OCI-LY7 (cell line): Measurements from ENCODE around the gene ELMO1. TPM values are rescaled to one million over a fixed set of nuclear protein-coding genes. Genes with fewer than 3 reads are reported as not detected.

Source experiments
- BruUV-seq: library from RNA; stranded (reverse); fragments of 400-500 nt; replicated peaks from 2 replicates; lab custom pipeline; 2021; lab: Mats Ljungman, UMichigan
- CTCF ChIA-PET: fragments of 300-600 bp; sonication (Branson Sonifier 250); formaldehyde crosslinking; loops from one replicate; lab custom pipeline; 2022; ENCODE audit warnings: antibody characterized with exemption; ENCODE audit not compliant: unreplicated experiment; lab: Charles Lee
- POLR2A ChIA-PET: fragments of 300-600 bp; sonication (Branson Sonifier 250); formaldehyde crosslinking; loops from one replicate; lab custom pipeline; 2022; ENCODE audit warnings: antibody characterized with exemption; lab: Charles Lee
- DNase-seq: peaks from one replicate; pipeline ENCODE4 v3.0.0-alpha.2; 2015; ENCODE audit warnings: low spot score
- H2AFZ ChIP-seq: fragments of 200-600 bp; sonication (generic), shearing (Covaris generic); 2 replicates; pipeline ENCODE4 v1.6.1; 2014; ENCODE audit warnings: mild to moderate bottlenecking, antibody characterized with exemption, low read length, moderate library complexity
- H3K27ac ChIP-seq: fragments of 200-600 bp; sonication (generic); 2 replicates; pipeline ENCODE4 v1.5.1; 2014; ENCODE audit warnings: mixed run types, low read depth, mild to moderate bottlenecking, moderate library complexity, low read length, inconsistent platforms; ENCODE audit not compliant: poor library complexity, severe bottlenecking
- H3K36me3 ChIP-seq: fragments of 200-600 bp; sonication (generic); 2 replicates; pipeline ENCODE4 v1.6.1; 2014; ENCODE audit warnings: mild to moderate bottlenecking, antibody characterized with exemption, low read length, moderate library complexity, mixed read lengths; ENCODE audit not compliant: insufficient read depth
- H3K4me1 ChIP-seq: fragments of 200-600 bp; sonication (generic); 2 replicates; pipeline ENCODE4 v1.5.1; 2014; ENCODE audit warnings: mild to moderate bottlenecking, low read length; ENCODE audit not compliant: insufficient read depth, poor library complexity, severe bottlenecking
- H3K4me2 ChIP-seq: fragments of 200-600 bp; sonication (generic); 2 replicates; pipeline ENCODE4 v1.6.1; 2014; ENCODE audit warnings: mild to moderate bottlenecking, low read length
- H3K4me3 ChIP-seq: fragments of 200-600 bp; sonication (generic); 2 replicates; pipeline ENCODE4 v1.5.1; 2014; ENCODE audit warnings: mild to moderate bottlenecking, low read depth, low read length; ENCODE audit not compliant: poor library complexity, severe bottlenecking
- H3K79me2 ChIP-seq: fragments of 200-600 bp; sonication (generic); 2 replicates; pipeline ENCODE4 v1.6.1; 2016; ENCODE audit warnings: low read depth, mild to moderate bottlenecking, low read length, moderate library complexity, mixed read lengths; ENCODE audit not compliant: insufficient read depth
- H3K9me2 ChIP-seq: fragments of 200-600 bp; sonication (generic); 2 replicates; pipeline ENCODE4 v1.6.1; 2016; ENCODE audit warnings: mild to moderate bottlenecking, low read length, mixed read lengths; ENCODE audit not compliant: insufficient read depth
- H3K9me3 ChIP-seq: fragments of 200-600 bp; sonication (generic); 2 replicates; pipeline ENCODE4 v1.6.1; 2014; ENCODE audit warnings: mild to moderate bottlenecking, mixed run types, low read length, mixed read lengths
- H4K20me1 ChIP-seq: fragments of 200-600 bp; sonication (generic); 2 replicates; pipeline ENCODE4 v1.6.1; 2014; ENCODE audit warnings: mild to moderate bottlenecking, antibody characterized with exemption, low read length, moderate library complexity, mixed read lengths; ENCODE audit not compliant: insufficient read depth
- EZH2phosphoT487 ChIP-seq: fragments of 200-600 bp; sonication (generic); IDR thresholded peaks from 2 replicates; pipeline ENCODE4 v1.6.1; 2018; ENCODE audit warnings: low read depth, borderline replicate concordance, mild to moderate bottlenecking, mixed run types, antibody characterized with exemption, low read length, moderate library complexity, mixed read lengths
- intact Hi-C: fragments of 100-400 bp; cut with micrococcal nuclease; formaldehyde crosslinking; loops from one replicate; pipeline ENCODE4 v1.10.0; 2022; ENCODE audit not compliant: unreplicated experiment
- total RNA-seq, 2 experiments: library from RNA; depleted of rRNA in 1 of 2; stranded (reverse); fragments of >200 nt in 1 of 2; shearing (Covaris generic) in 1 of 2; gene quantifications; 2 replicates each; pipeline ENCODE4 v1.2.3, GENCODE V29; 2014 to 2022
- TF ChIP-seq, protein P1 (sequence below): fragments of 200-600 bp; sonication (generic); conservative IDR thresholded peaks from 2 replicates; pipeline ENCODE4 v1.5.1; 2014; ENCODE audit warnings: mild to moderate bottlenecking, antibody characterized with exemption, low read length, moderate library complexity, mixed read lengths

The ELMO1 gene
- total RNA-seq, 2 experiments from 2014 or later: 101 to 103 TPM

DNA sequence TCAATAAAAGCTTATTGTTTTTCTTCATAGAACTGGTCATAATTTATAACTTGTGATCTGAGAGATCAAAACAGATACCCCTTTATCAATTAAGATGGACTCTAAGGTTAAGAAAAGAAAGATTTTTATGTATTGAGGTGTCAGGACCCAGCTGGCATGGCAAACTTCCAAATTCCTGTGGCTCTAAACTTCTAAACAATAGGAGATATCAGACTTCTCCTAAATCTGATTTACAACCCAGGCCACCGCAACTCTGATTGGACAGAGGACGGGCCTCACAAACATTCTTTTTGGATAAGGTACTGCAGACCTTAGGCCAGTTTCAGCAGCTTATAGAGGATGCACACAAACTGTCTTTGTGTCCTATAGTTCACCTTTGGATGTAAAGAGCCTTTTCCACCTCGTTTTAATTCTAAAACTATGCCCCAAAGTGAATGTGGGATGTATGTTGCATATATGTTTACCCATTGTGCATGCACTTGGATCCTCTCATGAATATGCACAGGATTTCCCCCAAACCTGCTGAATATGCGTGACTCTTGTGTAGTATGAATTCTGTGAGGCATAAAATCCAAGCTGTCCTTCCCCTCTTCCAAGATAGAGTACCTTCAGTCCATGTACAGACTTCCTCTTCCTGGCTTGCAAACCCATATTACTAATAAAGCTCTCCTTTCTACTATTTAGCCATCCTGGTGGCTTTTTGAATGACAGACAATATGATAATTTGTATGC, 69.0 kb downstream of the ELMO1 start:
- Histone ChIP-seq H3K9me2 (no peaks in the 10 kb centered on the region), H3K36me3 (no peaks in the 10 kb centered on the region), H3K79me2 (no peaks in the 10 kb centered on the region), H2AFZ (no peak overlapping the region), H3K4me1 (no peaks in the 10 kb centered on the region), H3K4me3 (no peak overlapping the region), H4K20me1 (no peaks in the 10 kb centered on the region), H3K4me2 (no peak overlapping the region), H3K27ac (no peak overlapping the region), H3K9me3 (peaks cover 15% of the 10 kb centered on the region)
- ChIA-PET POLR2A (interaction anchor here (0.5 to 0.6 kb wide), 2 partner anchors 9 to 1297 kb away, joined by 3 to 4 read pairs; no protein-coding TSS in a partner anchor), CTCF (no interaction called here)
- TF ChIP-seq, protein P1, sequence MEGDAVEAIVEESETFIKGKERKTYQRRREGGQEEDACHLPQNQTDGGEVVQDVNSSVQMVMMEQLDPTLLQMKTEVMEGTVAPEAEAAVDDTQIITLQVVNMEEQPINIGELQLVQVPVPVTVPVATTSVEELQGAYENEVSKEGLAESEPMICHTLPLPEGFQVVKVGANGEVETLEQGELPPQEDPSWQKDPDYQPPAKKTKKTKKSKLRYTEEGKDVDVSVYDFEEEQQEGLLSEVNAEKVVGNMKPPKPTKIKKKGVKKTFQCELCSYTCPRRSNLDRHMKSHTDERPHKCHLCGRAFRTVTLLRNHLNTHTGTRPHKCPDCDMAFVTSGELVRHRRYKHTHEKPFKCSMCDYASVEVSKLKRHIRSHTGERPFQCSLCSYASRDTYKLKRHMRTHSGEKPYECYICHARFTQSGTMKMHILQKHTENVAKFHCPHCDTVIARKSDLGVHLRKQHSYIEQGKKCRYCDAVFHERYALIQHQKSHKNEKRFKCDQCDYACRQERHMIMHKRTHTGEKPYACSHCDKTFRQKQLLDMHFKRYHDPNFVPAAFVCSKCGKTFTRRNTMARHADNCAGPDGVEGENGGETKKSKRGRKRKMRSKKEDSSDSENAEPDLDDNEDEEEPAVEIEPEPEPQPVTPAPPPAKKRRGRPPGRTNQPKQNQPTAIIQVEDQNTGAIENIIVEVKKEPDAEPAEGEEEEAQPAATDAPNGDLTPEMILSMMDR: no peak
- no peak for TF ChIP-seq EZH2phosphoT487
- intact Hi-C loops: loop anchor here (10.0 kb wide), 1 partner anchor 1765 kb away; no protein-coding TSS in a partner anchor
- no peak for DNase-seq
- BruUV-seq: no TSS peak

DNA sequence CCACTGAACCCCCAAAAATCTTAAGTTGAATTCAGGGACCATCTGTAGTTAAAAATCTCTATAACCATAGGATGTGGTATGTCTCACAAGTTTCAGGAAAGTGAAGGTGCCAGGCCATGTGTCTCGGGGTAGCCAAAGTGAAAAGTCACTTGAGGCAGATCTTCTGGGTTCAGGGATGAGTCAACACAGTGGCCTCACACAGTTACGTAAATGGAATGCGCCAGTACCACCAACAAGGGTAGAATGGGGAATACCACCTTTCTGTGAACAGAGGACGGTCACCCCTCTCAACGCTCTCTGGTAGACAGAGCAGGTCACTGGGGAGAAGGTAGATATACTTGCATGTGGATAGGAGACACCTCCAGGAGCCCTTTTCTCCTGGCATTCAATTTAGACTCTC, 71.4 kb downstream of the ELMO1 start:
- BruUV-seq: no TSS peak
- Histone ChIP-seq H3K4me3 (no peak overlapping the region), H3K9me3 (peaks cover 15% of the 10 kb centered on the region), H3K27ac (no peak overlapping the region), H3K4me2 (no peak overlapping the region), H3K36me3 (no peaks in the 10 kb centered on the region), H3K79me2 (no peaks in the 10 kb centered on the region), H2AFZ (no peak overlapping the region), H3K4me1 (no peaks in the 10 kb centered on the region), H4K20me1 (no peaks in the 10 kb centered on the region), H3K9me2 (no peaks in the 10 kb centered on the region)
- POLR2A ChIA-PET: no interaction called here
- intact Hi-C loops: no loop called here
- TF ChIP-seq, protein P1: no peak
- no peak for TF ChIP-seq EZH2phosphoT487
- DNase-seq: no peak
- CTCF ChIA-PET: no interaction called here

DNA sequence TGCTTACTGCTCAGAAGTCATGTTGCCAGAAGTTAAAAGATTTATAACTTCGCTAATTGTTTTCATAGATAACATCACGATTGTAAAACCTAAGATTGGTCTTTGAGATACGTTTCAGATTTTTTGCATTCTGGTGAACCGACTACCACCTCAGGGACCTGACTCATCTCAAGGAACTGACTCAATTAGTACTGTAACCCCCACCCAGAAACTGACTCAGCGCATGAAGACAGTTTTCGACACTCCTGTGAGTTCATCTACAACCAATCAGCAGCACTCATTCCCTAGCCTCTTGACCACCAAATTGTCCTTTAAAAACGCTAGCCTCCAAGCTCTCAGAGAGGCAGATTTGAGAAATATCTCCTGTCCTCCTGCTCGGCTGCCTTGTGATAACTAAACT, 72.3 kb downstream of the ELMO1 start:
- POLR2A ChIA-PET: no interaction called here
- H3K9me2 ChIP-seq: no peaks in the 10 kb centered on the region
- no peaks in the 10 kb centered on the region for H4K20me1 ChIP-seq
- CTCF ChIA-PET: no interaction called here
- no peak for TF ChIP-seq EZH2phosphoT487
- TF ChIP-seq, protein P1: no peak
- H3K27ac ChIP-seq: no peak overlapping the region
- H3K36me3 ChIP-seq: no peaks in the 10 kb centered on the region
- no peak overlapping the region for H3K4me3 ChIP-seq
- intact Hi-C loops: no loop called here
- no peaks in the 10 kb centered on the region for H3K79me2 ChIP-seq
- no peaks in the 10 kb centered on the region for H3K4me1 ChIP-seq
- no TSS peak for BruUV-seq
- no peak overlapping the region for H2AFZ ChIP-seq
- peaks cover 15% of the 10 kb centered on the region for H3K9me3 ChIP-seq
- DNase-seq: no peak
- H3K4me2 ChIP-seq: no peak overlapping the region
